Testis (tissue), 2 donors: ENCODE data around the gene ITGB8.
A peak's percentile ranks its signal among the peaks of the same experiment; 100 is the strongest.

Experiments used
- POLR2A ChIP-seq: fragments of 450-650 bp; IDR thresholded peaks from one replicate; pipeline ENCODE4 v1.6.1; 2017; ENCODE audit warnings: antibody characterized with exemption, mild to moderate bottlenecking, moderate library complexity
- TF ChIP-seq, protein P1 (sequence below), 3 experiments: fragments of 450-650 bp in 2 of 3; fragments of 200-600 bp in 1 of 3; sonication (generic) in 1 of 3; IDR thresholded peaks; one replicate each; pipeline ENCODE4 v1.5.1; 2016 to 2019; ENCODE audit warnings: antibody characterized with exemption in 3 of 3, mild to moderate bottlenecking in 2 of 3, moderate library complexity in 1 of 3

DNA sequence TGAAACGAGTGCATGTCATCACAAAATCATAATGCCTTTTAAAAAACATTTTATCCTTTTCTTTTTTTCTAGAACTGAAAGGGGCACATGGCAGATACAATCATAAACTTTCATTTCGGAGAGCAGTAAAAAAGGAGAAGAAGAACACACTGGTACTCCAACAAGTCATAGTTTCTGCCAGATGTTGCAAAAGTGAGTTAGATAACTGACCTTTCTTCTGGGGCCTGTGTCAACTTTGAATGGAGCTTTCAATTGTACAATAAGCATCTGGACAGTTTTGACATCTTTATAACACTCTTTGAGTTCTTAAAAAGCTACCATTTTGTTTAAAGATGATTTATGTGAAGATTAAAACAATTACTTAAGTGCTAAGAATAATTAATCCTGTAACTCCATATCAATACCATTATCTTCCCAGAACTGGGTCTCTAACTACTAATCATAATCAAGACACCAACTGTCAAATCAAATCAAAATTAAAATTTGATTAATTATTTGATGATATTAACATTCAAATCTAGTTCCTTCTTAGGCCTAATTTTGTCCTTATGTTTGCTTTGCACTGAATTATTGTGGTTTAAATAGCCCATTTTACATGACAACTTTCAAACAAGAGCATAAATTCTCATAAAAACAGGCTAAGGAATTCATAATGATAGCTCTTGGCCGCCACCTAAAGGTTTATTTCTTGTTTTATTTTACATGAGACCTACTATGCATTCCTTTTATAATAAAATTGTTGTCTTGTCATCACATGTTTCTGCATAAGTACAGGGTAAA is 19.5 kb upstream of the ITGB8 start:
- TF ChIP-seq, protein P1, sequence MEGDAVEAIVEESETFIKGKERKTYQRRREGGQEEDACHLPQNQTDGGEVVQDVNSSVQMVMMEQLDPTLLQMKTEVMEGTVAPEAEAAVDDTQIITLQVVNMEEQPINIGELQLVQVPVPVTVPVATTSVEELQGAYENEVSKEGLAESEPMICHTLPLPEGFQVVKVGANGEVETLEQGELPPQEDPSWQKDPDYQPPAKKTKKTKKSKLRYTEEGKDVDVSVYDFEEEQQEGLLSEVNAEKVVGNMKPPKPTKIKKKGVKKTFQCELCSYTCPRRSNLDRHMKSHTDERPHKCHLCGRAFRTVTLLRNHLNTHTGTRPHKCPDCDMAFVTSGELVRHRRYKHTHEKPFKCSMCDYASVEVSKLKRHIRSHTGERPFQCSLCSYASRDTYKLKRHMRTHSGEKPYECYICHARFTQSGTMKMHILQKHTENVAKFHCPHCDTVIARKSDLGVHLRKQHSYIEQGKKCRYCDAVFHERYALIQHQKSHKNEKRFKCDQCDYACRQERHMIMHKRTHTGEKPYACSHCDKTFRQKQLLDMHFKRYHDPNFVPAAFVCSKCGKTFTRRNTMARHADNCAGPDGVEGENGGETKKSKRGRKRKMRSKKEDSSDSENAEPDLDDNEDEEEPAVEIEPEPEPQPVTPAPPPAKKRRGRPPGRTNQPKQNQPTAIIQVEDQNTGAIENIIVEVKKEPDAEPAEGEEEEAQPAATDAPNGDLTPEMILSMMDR (IDR thresholded peaks at IDR 0.05), result peak in 2 of 3 experiments; percentile 8 to 12
- TF ChIP-seq POLR2A, result no peak
